Activated CD8-positive, alpha-beta memory T cell treated with anti-CD3 and anti-CD28 coated beads for 24 hours (primary cell): ENCODE data around the gene RAI14.

Experiments
- DNase-seq: peaks from one replicate; pipeline ENCODE4 v3.0.0-alpha.2; 2020

RAI14 gene

GRCh38 chr5:34656001-34656699 lies at the start of gene RAI14:
RAI14 (plus strand) TSS chr5:34656328; CDS start chr5:34686920, 30,592 bp downstream.
- DNase-seq = peak; percentile 64

GRCh38 chr5:34608368-34608767 lies 47.8 kb upstream of the RAI14 start:
- DNase-seq = no peak

GRCh38 chr5:34608859-34609648 lies 47.1 kb upstream of the RAI14 start:
- no peak for DNase-seq

GRCh38 chr5:34609951-34610441 lies 46.1 kb upstream of the RAI14 start:
- no peak for DNase-seq

GRCh38 chr5:34610546-34610945 lies 45.6 kb upstream of the RAI14 start:
- DNase-seq = no peak

- DNase-seq = no peak
Measured at GRCh38 chr5:34611464-34612415, 44.4 kb upstream of the RAI14 start.

- DNase-seq = no peak
Measured at GRCh38 chr5:34616651-34617050, 39.5 kb upstream of the RAI14 start.

- no peak for DNase-seq
Measured at GRCh38 chr5:34618371-34619065, 37.6 kb upstream of the RAI14 start.

- DNase-seq = no peak
Measured at GRCh38 chr5:34620185-34620584, 35.9 kb upstream of the RAI14 start.

- DNase-seq = no peak
Measured at GRCh38 chr5:34621277-34622097, 34.6 kb upstream of the RAI14 start.

- DNase-seq = no peak
Measured at GRCh38 chr5:34622098-34622400, 34.1 kb upstream of the RAI14 start.

- no peak for DNase-seq
Measured at GRCh38 chr5:34624691-34625090, 31.4 kb upstream of the RAI14 start.

GRCh38 chr5:34625246-34625645 lies 30.9 kb upstream of the RAI14 start:
- no peak for DNase-seq

- DNase-seq = no peak
Measured at GRCh38 chr5:34626036-34626435, 30.1 kb upstream of the RAI14 start.

GRCh38 chr5:34626751-34627150 lies 29.4 kb upstream of the RAI14 start:
- DNase-seq = no peak

GRCh38 chr5:34627794-34628193 lies 28.3 kb upstream of the RAI14 start:
- DNase-seq = no peak

GRCh38 chr5:34628373-34628772 lies 27.8 kb upstream of the RAI14 start:
- DNase-seq = no peak

GRCh38 chr5:34630596-34630995 lies 25.5 kb upstream of the RAI14 start:
- DNase-seq = no peak

- DNase-seq = no peak
Measured at GRCh38 chr5:34632807-34633422, 23.2 kb upstream of the RAI14 start.

- no peak for DNase-seq
Measured at GRCh38 chr5:34639852-34640626, 16.1 kb upstream of the RAI14 start.
